GM21723 (cell line): ENCODE measurements around the gene PTPRN2.

Source experiments
- ATAC-seq: cut with Tn5 transposase; IDR thresholded peaks from one replicate; pipeline ENCODE4 v1.9.1; 2021; ENCODE audit warnings: mild to moderate bottlenecking, moderate library complexity; ENCODE audit not compliant: unreplicated experiment

PTPRN2 gene

DNA sequence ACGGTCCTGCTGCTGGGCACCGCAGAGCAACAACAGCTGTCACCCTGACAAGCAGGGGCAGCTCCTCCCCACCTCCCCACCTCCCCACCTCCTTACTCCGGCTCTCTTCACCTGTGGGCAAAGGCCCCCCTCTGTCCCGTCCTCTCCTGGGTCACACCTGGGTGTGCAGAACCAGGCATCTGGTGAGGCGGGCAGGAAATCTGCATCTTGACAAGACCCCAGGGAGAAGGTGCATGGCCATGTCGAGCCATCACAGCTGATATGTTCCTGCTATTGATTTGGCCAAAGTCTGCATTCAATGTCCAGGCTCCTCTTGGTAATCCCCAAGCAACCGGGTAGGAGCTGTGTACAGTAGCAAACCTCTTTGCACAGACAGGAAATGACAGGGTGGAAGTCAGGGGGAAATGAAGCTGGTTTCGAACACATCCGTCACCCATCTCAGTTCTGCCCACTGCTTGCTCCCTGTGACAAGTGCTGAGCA is 696.7 kb downstream of the PTPRN2 start:
- no peak for ATAC-seq

DNA sequence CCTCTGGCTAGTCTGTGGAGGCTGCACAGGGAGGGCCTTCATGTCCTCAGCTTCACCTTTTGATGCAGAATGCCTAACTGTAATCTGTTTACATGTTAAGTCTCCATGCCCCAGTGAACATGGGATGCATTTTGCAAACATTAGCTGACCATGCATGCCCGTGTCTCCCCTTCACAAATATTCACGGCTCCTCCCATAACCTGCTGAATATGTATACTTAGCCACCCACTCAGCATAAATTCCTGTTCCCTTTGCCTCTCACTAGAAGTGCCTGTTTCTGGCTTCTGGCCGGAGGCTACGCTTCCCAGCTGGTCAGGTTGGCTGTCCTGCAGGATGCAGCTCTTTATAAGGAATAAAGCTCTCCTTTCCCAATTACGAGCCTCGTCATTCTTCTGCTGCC is 698.1 kb downstream of the PTPRN2 start:
- no peak for ATAC-seq

DNA sequence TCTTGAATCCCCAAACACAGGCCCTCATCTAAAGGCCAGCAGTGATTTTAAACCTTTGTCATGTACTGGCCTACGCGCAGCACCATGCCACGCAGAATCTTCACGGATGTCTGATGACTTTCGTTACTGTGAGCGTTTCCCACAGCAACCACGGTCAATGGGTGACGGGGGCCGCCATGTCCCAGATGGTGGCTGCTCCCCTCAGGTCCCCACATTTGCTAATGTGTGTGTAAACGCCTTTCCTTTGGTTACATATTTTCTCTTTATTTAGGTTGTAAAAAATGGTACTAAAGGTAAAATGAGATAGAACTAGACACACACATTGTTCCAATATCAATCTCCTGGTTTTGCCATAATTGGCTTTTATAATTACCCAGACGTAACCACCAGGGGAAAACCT is 699.0 kb downstream of the PTPRN2 start:
- no peak for ATAC-seq

DNA sequence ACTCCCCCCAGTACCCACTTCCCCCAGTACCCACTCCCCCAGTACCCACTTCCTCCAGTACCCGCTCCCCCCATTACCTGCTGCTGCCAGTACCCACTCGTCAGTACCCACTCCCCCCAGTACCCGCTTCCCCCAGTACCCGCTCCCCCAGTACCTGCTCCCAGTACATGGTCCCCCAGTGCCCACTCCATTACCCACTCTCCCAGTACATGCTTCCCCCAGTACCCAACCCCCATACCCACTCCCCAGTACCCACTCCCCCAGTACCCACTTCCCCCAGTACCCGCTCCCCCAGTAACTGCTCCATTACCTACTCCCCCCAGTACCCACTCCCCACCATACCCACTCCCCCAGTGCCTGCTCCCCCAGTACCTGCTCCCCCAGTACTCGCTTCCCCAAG is 700.2 kb downstream of the PTPRN2 start:
- ATAC-seq: no peak

DNA sequence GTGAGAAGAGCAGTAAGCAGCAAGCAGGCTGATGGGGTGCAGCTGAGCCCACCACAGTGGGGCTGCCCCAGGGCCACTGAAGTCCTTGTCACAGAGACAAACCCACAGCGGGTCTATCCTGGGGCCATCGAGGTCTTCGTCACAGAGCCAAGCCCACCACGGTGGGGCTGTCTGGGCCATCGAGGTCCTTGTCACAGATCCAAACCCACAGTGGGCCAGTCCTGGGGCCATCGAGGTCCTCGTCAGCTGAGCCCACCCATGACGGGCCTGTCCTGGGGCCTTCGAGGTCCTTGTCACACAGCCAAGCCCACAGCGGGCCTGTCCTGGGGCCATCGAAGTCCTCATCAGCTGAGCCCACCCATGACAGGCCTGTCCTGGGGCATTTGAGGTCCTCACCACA is 700.9 kb downstream of the PTPRN2 start:
- no peak for ATAC-seq

DNA sequence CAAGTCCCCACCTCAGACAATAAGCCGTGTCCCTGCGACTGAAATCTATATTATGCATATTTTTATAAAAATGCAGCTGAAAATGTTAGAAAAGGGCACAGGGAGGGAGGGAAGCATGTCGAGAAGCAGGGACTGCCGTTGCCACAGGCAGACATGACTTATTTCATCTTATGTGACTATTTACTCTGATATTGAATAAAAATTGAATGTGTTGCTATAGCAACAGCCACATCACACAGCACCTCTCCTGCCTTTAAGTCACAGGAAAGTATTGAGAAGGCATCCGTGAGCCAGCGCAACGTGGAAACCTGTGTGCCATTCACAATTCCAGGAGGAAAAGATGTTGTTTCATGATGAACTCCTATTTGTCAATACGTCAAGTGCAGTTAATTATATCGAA is 701.4 kb downstream of the PTPRN2 start:
- ATAC-seq: no peak

DNA sequence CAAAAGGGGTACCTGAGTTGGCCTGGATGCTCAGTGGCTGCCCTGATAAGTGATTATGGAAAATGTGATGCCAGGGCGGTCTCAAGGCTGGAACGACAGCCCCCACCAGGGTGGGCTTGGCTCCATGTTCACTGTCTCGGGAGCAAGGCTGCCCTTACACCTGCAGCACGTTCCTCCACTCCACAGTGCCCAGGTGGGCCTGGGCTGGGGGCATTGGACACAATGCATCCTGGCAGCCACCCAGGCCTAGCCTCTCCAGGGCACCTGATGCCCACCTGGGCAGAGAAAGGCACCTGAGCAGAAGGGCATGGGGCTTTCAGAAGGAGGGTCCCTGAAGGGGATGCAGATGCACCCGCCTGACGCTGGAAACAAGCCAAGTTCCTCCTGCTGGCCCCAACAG is 702.5 kb downstream of the PTPRN2 start:
- ATAC-seq: no peak

DNA sequence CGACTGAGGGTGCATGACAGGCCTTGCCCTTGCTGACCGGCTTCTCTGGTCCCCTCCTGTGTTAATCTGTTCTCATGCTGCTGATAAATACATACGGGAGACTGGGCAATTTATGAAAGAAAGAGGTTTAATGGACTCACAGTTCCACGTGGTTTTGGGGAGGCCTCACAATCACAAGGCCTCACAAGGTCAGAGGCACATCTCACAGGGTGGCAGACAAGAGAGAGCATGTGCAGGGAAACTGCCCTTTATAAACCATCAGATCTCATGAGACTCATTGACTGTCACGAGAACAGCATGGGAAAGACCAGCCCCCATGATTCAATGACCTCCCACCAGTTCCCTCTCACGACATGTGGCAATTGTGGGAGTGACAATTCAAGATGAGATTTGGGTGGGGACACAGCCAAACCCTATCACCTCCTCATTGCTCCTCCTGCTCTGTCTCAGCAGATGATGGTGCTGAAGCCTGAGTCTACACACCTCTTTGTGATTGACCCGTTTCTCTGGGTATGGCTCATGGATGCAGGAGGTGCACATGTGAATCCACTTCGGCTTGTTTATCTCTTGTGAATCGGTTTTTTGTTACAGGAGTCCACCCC is 703.1 kb downstream of the PTPRN2 start:
- ATAC-seq: no peak

DNA sequence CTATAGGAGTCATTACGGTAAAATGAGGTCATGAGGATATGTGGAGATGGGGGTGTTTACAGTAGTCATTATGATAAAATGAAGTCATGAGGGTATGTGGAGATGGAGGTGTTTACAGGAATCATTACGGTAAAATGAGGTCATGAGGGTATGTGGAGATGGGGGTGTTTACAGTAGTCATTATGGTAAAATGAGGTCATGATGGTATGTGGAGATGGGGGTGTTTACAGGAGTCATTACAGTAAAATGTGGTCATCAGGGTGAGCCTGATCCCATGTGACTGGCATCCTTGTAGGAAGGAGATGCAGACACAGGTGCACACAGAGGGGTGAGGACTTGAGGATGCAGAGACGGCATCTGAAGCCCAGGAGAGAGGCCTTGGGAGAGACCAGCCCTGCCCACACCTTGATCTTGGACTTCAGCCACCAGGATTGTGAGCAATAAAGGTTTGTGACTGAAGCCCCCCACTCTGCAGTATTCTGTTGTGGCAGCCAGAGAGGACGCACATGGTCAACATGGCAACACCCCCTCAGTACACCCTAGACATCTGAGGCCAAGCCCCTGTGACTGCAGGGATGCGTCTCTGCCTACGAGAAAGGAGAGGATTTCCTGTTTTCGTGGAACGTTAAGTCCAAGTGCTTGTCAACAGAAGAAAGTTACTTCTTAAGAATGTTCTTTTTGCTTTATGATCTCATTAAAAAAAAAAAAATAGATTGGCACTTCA is 706.4 kb downstream of the PTPRN2 start:
- no peak for ATAC-seq

DNA sequence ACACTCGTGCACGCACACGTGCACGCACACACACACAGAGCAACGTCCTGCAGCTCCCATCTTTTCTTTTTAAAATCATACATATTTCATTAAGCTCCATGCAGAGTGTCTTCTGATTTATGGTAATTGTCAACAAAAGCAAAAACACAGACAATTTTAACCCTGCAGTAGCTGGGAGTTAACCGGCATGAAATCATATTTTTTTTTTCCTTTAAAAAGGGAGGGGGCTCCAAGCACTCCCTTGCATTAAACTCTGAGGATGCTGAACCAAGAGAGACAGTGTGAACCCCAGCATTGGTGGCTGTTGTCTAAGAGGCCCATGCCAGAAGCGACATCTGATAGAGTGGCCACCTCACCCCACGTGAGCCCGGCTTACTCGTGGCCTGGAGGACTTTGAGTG is 708.2 kb downstream of the PTPRN2 start:
- ATAC-seq: no peak

DNA sequence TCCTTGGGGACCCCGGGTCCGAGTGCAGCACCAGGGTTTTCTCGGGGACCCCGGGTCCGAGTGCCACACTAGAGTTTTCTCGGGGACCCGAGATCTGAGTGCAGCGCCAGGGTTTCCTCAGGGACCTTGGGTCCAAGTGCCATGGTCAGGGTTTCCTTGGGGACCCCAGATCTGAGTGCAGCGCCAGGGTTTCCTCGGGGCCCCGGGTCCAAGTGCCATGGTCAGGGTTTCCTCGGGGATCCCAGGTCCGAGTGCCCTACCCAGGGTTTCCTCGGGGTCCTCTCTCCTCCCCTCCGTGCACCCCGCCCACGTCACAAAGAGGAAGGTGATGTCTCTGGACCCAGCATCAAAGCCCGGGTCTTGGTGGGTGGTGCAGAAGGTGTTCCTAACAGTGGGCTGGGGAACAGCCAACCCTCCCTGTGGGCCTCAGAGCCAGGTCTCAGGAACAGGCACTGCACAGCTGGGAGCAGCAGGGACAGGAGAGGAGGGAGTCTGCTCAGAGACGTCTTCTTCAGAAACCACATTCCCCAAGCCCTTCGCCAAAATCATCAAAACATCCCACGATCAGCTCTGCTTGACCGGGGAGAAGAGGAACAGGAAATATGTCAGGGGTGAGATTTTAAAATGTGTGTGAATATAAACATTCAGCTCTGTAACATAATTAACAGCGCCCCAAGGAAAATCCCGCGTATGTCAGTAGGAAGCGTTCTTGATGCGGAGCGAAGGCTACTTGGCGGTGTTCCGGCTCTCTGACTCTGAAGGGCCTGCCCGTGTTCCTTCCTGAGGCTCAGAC is 710.1 kb downstream of the PTPRN2 start:
- no peak for ATAC-seq

DNA sequence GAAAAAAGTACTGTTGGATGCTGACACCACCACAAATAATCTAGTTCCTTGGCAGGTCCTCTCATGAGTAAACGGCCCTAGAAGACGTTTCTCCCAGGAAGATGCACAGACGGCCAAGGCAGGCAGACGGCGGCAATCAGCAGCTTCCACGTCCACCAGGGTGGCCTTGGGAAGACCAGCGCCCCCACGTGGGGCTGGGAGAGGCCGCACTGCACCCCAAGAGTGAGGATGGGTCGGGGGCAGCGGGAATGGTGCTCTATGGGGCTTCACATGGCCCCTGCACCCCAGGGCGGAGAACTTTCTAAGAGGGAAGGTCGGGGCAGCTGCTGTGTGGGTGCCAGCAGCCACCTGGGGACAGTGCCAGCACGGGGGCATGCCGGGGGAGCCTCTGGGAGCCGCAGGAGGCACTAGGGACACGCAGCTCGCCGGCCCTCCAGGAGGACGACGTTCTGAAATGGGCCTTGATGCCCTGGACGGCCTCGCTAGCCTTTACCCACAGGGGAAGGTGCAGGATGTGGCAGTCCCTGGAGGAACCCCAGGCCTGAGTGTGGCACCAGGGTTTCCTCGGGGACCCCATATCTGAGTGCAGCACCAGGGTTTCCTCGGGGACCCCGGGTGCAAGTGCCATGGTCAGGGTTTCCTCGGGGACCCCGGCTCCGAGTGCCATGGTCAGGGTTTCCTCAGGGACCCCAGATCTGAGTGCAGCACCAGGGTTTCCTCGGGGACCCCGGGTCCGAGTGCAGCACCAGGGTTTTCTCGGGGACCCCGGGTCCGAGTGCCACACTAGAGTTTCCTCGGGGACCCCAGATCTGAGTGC is 710.9 kb downstream of the PTPRN2 start:
- ATAC-seq: no peak

DNA sequence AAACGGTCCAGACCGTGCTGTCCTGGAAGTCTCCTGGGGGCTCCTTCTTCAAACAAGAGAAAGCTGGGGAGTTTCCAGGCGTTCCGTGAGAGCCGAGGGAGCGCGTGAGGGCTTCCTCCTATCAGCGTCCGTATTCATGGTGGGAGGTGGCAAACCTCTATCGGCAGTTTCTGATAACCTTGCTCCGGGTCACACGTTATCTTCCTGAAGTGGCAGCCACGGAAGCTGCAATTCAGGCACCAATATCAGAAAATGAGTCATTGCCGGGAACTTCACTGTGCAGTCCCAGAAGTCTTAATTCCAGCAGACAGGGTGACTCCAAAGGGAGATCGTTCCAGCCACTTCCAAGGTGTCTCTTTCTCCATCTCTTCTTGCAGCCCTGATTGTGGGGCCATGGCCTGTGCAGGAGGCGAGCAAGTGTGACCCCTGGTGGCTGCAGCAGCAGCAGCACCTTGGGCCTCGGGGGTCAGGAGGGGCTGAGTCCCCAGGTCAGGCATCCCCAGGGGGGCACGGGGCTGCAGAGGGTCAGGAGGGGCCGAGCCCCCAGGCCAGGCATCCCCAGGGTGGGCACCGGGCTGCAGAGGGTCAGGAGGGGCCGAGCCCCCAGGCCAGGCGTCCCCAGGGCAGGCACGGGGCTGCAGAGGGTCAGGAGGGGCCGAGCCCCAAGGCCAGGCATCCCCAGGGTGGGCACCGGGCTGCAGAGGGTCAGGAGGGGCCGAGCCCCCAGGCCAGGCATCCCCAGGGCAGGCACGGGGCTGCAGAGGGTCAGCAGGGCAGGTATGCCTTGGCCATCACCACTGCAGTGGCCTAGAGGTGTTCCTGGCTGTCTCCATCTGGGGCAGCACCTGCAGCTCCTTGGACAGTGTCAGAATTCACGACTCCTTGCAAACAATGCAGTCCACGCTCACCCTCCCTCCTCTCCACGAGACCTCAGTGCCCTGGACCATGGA is 712.1 kb downstream of the PTPRN2 start:
- ATAC-seq: no peak

DNA sequence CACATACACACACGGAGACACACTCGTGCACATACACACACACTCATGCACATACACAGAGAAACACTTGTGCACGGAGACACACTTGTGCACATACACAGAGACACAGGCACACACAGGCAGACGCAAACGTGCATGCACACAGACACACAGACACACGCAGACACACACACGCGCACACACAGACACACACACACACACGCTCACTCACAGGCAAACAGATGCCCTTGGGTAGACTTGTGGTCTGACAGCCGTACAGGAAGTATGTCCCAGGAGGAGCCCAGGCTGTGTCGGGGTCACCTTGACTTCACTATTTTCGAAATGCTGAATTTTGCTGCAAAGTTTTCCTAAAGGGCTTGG is 712.8 kb downstream of the PTPRN2 start:
- ATAC-seq: no peak

DNA sequence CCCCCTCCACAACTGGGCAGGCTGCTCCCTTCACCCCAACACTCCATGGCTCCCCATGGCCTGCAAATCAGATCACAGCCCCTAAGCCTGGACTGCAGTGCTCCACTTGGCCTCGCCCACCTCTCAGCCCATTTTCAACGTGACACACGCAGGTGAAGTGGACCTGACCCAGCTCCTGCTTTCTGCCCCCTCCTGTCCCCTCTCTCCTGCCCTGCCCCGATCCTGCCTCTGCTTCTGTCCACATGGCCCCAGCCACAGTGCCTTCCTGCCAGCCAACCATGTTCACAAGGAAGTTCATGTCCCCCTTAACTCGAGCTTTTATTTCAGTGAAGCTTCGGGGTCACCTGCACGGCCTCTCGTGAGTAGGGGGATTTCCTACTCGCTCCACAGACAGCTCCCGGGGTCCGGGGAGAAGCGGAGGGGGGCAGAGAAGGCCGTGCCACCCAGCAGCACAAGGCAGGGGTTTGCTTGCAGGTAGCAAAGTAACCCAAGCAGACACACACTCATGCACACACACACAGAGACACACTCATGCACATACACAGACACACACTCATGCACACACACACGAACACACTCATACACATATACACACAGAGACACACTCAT is 713.3 kb downstream of the PTPRN2 start:
- no peak for ATAC-seq

DNA sequence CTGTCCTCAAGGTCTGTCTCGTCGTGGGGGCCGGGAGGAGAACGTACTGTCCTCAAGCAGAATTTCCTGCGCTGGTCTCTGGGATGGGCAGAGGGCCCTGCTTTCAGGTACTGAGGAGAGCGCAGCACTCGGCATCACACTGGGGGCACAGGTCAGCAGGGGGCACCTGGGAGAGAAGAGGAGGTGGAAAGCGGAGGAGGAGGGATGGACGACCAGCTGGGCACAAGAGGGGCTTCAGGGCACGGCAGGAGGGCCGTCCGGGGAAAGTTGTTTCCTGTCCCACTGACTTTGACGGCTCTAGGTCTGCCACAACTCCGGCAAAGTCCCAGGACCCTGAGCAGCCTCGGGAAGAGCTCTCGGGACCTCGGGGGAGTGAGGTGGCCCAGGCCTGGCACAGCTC is 714.0 kb downstream of the PTPRN2 start:
- ATAC-seq: no peak

DNA sequence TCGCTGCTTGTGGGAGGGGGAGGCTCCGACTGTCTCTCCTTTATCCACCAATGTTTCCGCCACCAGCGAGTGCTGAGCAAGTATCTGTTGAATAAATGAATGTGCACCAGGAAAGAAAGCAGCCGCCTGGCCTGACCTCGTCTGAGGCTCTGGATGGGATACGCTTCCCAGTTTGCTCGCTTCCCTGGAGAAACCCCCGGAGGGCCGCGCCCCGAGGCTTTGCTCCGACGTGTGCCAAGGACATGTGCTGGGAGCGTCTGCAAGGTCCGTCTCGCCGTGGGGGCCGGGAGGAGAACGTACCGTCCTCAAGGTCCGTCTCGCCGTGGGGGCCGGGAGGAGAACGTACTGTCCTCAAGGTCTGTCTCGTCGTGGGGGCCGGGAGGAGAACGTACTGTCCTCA is 714.4 kb downstream of the PTPRN2 start:
- no peak for ATAC-seq

DNA sequence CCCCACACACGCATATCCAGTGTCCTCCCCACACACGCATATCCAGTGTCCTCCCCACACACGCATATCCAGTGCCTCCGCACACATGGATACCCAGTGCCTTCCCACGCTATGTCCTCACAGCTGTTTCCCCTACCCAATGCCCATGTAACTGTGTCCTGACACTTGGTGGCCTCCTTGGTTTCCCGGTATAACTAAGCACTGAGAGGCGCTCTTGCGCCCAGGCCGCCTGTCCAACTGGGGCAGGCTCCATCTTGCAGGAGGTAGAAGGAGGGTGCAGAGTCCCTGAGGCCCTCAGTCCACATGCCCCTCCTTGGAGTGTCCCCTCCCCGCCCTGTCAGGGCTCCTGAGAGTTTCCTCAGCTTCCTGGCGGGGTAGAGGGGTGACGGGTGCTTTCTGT is 715.2 kb downstream of the PTPRN2 start:
- ATAC-seq: no peak

DNA sequence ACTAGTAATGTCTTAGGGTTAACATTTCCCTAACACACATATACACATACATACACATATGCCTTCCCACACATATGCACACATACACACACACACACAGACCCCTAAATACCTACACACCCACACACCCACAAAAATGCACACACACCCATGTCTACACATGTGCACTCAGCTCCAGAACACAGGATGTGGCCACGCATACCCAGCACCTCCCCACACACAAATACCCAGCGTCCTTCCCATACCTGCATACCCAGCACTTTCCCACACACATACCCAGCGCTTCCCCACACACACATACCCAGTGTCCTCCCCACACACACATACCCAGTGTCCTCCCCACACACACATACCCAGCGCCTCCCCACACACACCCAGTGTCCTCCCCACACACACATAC is 715.9 kb downstream of the PTPRN2 start:
- ATAC-seq: no peak
